Mesenchymal stem cell (in vitro differentiated cells and primary cell): ENCODE results near the gene MAGEA9B.
"Not testable (repeated sequence)": the region's sequence is repeated elsewhere in the genome, so short reads cannot be mapped to it uniquely, and the experiment has no call there.

Experiments
- DNase-seq: peaks from one replicate; pipeline ENCODE4 v3.0.0-alpha.2; 2013
- H2AFZ ChIP-seq: one replicate; pipeline ENCODE4 v1.6.1; 2013; ENCODE audit warnings: low read depth, mild to moderate bottlenecking, control low read depth, inconsistent platforms, low read length, moderate library complexity
- H2AK5ac ChIP-seq: 2 replicates; pipeline ENCODE4 v1.6.1; 2013; ENCODE audit warnings: low read length, moderate library complexity, mild to moderate bottlenecking, inconsistent platforms; ENCODE audit not compliant: severe bottlenecking
- H2BK120ac ChIP-seq: one replicate; pipeline ENCODE4 v1.6.1; 2013; ENCODE audit warnings: low read depth, mild to moderate bottlenecking, inconsistent platforms, low read length, moderate library complexity
- H2BK12ac ChIP-seq, 2 experiments: one replicate each; pipeline ENCODE4 v1.6.1; 2013; ENCODE audit warnings: inconsistent platforms in 2 of 2, low read length in 2 of 2, mild to moderate bottlenecking in 2 of 2, moderate library complexity in 2 of 2, control low read depth in 1 of 2
- H2BK15ac ChIP-seq: one replicate; pipeline ENCODE4 v1.6.1; 2013; ENCODE audit warnings: mild to moderate bottlenecking, low read depth, inconsistent platforms; ENCODE audit not compliant: poor library complexity, severe bottlenecking
- H2BK5ac ChIP-seq: 2 replicates; pipeline ENCODE4 v1.6.1; 2013; ENCODE audit warnings: low read depth, mild to moderate bottlenecking, low read length, control low read depth, inconsistent platforms; ENCODE audit not compliant: poor library complexity, severe bottlenecking
- H3K14ac ChIP-seq, 2 experiments: one replicate each; pipeline ENCODE4 v1.6.1; 2013; ENCODE audit warnings: inconsistent platforms in 2 of 2, low read length in 2 of 2, control low read depth in 1 of 2, mild to moderate bottlenecking in 1 of 2, moderate library complexity in 1 of 2
- H3K18ac ChIP-seq, 2 experiments: one replicate each; pipeline ENCODE4 v1.6.1; 2013; ENCODE audit warnings: inconsistent platforms in 2 of 2, low read length in 2 of 2, control low read depth in 1 of 2, low read depth in 1 of 2, mild to moderate bottlenecking in 1 of 2
- H3K23ac ChIP-seq, 2 experiments: one replicate each; pipeline ENCODE4 v1.6.1; 2013; ENCODE audit warnings: inconsistent platforms in 2 of 2, low read length in 2 of 2, mild to moderate bottlenecking in 2 of 2, moderate library complexity in 2 of 2, control low read depth in 1 of 2
- H3K27ac ChIP-seq: 2 replicates; pipeline ENCODE4 v1.5.1; 2013; ENCODE audit warnings: mild to moderate bottlenecking, moderate library complexity, low read length, control low read depth, inconsistent platforms; ENCODE audit not compliant: poor library complexity, severe bottlenecking
- H3K27me3 ChIP-seq, 2 experiments: 2 replicates each; pipeline versions ENCODE4 v1.6.1 to v1.7.0; 2013; ENCODE audit warnings: low read length in 2 of 2, mild to moderate bottlenecking in 2 of 2, moderate library complexity in 2 of 2, control low read depth in 1 of 2, inconsistent platforms in 1 of 2; ENCODE audit not compliant: control insufficient read depth in 1 of 2, insufficient read depth in 1 of 2
- H3K36me3 ChIP-seq, 2 experiments: 2 replicates each; pipeline versions ENCODE4 v1.6.1 to v1.7.0; 2013; ENCODE audit warnings: low read length in 2 of 2, control low read depth in 1 of 2, inconsistent platforms in 1 of 2, low read depth in 1 of 2, mild to moderate bottlenecking in 1 of 2; ENCODE audit not compliant: insufficient read depth in 2 of 2, control insufficient read depth in 1 of 2
- H3K4ac ChIP-seq, 2 experiments: one replicate each; pipeline ENCODE4 v1.6.1; 2013; ENCODE audit warnings: inconsistent platforms in 2 of 2, low read length in 2 of 2, mild to moderate bottlenecking in 2 of 2, moderate library complexity in 2 of 2, control low read depth in 1 of 2, low read depth in 1 of 2
- H3K4me1 ChIP-seq: 2 replicates; pipeline ENCODE4 v1.6.1; 2013; ENCODE audit warnings: low read depth, low read length, control low read depth; ENCODE audit not compliant: control insufficient read depth, insufficient read depth
- H3K4me2 ChIP-seq: 2 replicates; pipeline ENCODE4 v1.6.1; 2013; ENCODE audit warnings: low read length, mild to moderate bottlenecking, inconsistent platforms; ENCODE audit not compliant: poor library complexity, severe bottlenecking
- H3K4me3 ChIP-seq, 2 experiments: 2 replicates each; pipeline versions ENCODE4 v1.5.1 to v1.7.0; 2013; ENCODE audit warnings: low read length in 2 of 2, mild to moderate bottlenecking in 2 of 2, control low read depth in 1 of 2, low read depth in 1 of 2; ENCODE audit not compliant: insufficient read depth in 1 of 2
- H3K79me1 ChIP-seq: replicated peaks from 2 replicates; pipeline ENCODE4 v1.6.1; 2013; ENCODE audit warnings: mild to moderate bottlenecking, control low read depth, low read length, inconsistent platforms; ENCODE audit not compliant: poor library complexity, severe bottlenecking
- H3K9ac ChIP-seq: 2 replicates; pipeline ENCODE4 v1.7.0; 2013; ENCODE audit warnings: mild to moderate bottlenecking, low read length, moderate library complexity
- H3K9me3 ChIP-seq: 2 replicates; pipeline ENCODE4 v1.7.0; 2013; ENCODE audit warnings: mild to moderate bottlenecking, low read length; ENCODE audit not compliant: control insufficient read depth
- H4K8ac ChIP-seq: one replicate; pipeline ENCODE4 v1.6.1; 2013; ENCODE audit warnings: inconsistent platforms, mild to moderate bottlenecking, low read length, moderate library complexity
- H4K91ac ChIP-seq: one replicate; pipeline ENCODE4 v1.6.1; 2013; ENCODE audit warnings: mild to moderate bottlenecking, low read length, inconsistent platforms
- WGBS: methylation state at CpG from one replicate; pipeline ENCODE4 v1.1.7; 2013; ENCODE audit warnings: mixed read lengths; 5-methylcytosine and 5-hydroxymethylcytosine counted together

The MAGEA9B gene

GRCh38 chrX:149568701-149569296 lies 18.5 kb downstream of the MAGEA9B start:
- Histone ChIP-seq H2BK15ac (no peak overlapping the region), H3K9ac (no peak overlapping the region), H3K4ac (no peak overlapping the region), H2AK5ac (no peak overlapping the region), H2BK120ac (no peak overlapping the region), H2BK12ac (no peak overlapping the region), H3K4me3 (no peak overlapping the region), H3K79me1 (no peaks in the 10 kb centered on the region), H4K8ac (no peak overlapping the region), H3K9me3 (no peaks in the 10 kb centered on the region), H3K4me1 (no peaks in the 10 kb centered on the region), H3K18ac (no peak overlapping the region), H3K27ac (no peak overlapping the region), H3K36me3 (no peaks in the 10 kb centered on the region), H3K27me3 (peaks cover 0 to 21% of the 10 kb centered on the region in 2 experiments), H2BK5ac (no peak overlapping the region), H3K4me2 (no peak overlapping the region), H2AFZ (no peak overlapping the region), H3K14ac (no peak overlapping the region), H4K91ac (no peak overlapping the region), H3K23ac (no peak overlapping the region)
- no peak for DNase-seq
- 92% methylated on average over 4 of the region's 5 CpGs for WGBS

- H3K4me2 ChIP-seq = no peak overlapping the region
- no peak overlapping the region for H4K8ac ChIP-seq
- H4K91ac ChIP-seq = no peak overlapping the region
- H3K14ac ChIP-seq = no peak overlapping the region
- no peak overlapping the region for H2BK120ac ChIP-seq
- no peak overlapping the region for H2AK5ac ChIP-seq
- H2AFZ ChIP-seq = no peak overlapping the region
- H3K79me1 ChIP-seq = no peaks in the 10 kb centered on the region
- H2BK15ac ChIP-seq = no peak overlapping the region
- WGBS = 78% methylated on average over 6 of the region's 7 CpGs
- no peak overlapping the region for H3K18ac ChIP-seq
- H3K36me3 ChIP-seq = no peaks in the 10 kb centered on the region
- peaks cover 0 to 30% of the 10 kb centered on the region in 2 experiments for H3K27me3 ChIP-seq
- no peak overlapping the region for H3K9ac ChIP-seq
- H3K9me3 ChIP-seq = no peaks in the 10 kb centered on the region
- no peak overlapping the region for H3K4me3 ChIP-seq
- H2BK5ac ChIP-seq = no peak overlapping the region
- no peak for DNase-seq
- H3K23ac ChIP-seq = no peak overlapping the region
- no peaks in the 10 kb centered on the region for H3K4me1 ChIP-seq
- H3K27ac ChIP-seq = no peak overlapping the region
- no peak overlapping the region for H3K4ac ChIP-seq
- no peak overlapping the region for H2BK12ac ChIP-seq
Observed at GRCh38 chrX:149567621-149568417, 19.4 kb downstream of the MAGEA9B start.

GRCh38 chrX:149563359-149563758 lies 23.9 kb downstream of the MAGEA9B start:
- no peak overlapping the region for H3K14ac ChIP-seq
- H3K4me2 ChIP-seq = no peak overlapping the region
- H2BK15ac ChIP-seq = no peak overlapping the region
- H4K8ac ChIP-seq = no peak overlapping the region
- H2BK12ac ChIP-seq = no peak overlapping the region
- no peaks in the 10 kb centered on the region for H3K36me3 ChIP-seq
- no peak overlapping the region for H2AFZ ChIP-seq
- H3K79me1 ChIP-seq = no peaks in the 10 kb centered on the region
- no peak overlapping the region for H3K4me3 ChIP-seq
- no peak for DNase-seq
- H2BK5ac ChIP-seq = no peak overlapping the region
- H3K4ac ChIP-seq = no peak overlapping the region
- H3K23ac ChIP-seq = no peak overlapping the region
- no peak overlapping the region for H3K27ac ChIP-seq
- H3K4me1 ChIP-seq = no peaks in the 10 kb centered on the region
- H4K91ac ChIP-seq = no peak overlapping the region
- H2BK120ac ChIP-seq = no peak overlapping the region
- H3K27me3 ChIP-seq = peaks cover 0 to 21% of the 10 kb centered on the region in 2 experiments
- no peak overlapping the region for H3K18ac ChIP-seq
- H3K9me3 ChIP-seq = no peaks in the 10 kb centered on the region
- H3K9ac ChIP-seq = no peak overlapping the region
- WGBS = 86% methylated on average over 4 of the region's 4 CpGs
- no peak overlapping the region for H2AK5ac ChIP-seq

DNA sequence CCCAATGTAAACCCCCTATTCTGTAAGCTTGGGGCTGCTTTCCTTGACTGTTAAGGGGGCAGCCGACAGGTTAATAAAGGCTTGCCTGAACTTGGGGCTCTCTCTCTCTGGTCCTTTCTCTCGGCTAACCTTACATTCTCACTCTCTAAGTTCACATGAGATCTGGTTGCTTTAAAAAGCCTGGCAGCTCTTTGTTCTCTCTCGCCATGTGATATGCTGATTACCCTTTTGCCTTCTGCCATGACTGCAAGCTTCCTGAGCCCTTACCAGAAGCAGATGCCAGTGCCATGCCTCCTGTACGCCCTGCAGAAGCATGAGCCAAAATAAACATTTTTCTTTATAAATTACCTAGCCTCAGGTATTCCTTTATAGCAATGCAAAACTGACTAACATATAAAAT lies 32.0 kb downstream of the MAGEA9B start:
- DNase-seq, H3K18ac ChIP-seq, H2BK120ac ChIP-seq, H3K9me3 ChIP-seq, H2BK12ac ChIP-seq, H2BK15ac ChIP-seq, H2AFZ ChIP-seq, H3K4me3 ChIP-seq, H2BK5ac ChIP-seq, H3K23ac ChIP-seq, H3K4ac ChIP-seq, H4K91ac ChIP-seq, H3K14ac ChIP-seq, H3K27ac ChIP-seq, H3K79me1 ChIP-seq, H4K8ac ChIP-seq, H3K4me1 ChIP-seq, H3K36me3 ChIP-seq, H3K9ac ChIP-seq, H3K27me3 ChIP-seq, H3K4me2 ChIP-seq, H2AK5ac ChIP-seq: not testable (repeated sequence)
- no CpG with 5 or more reads among the region's 4 CpGs for WGBS
